Inferior parietal cortex (tissue), 1 donor: ENCODE results near the gene FAM161A.

Experiments used
- DNase-seq: peaks from one replicate; pipeline ENCODE4 v3.0.0-alpha.2; 2016; ENCODE audit errors: extremely low spot score

The FAM161A gene

GRCh38 chr2:61785583-61785982 is 68.3 kb downstream of the FAM161A start:
- no peak for DNase-seq

GRCh38 chr2:61784643-61785042 is 69.2 kb downstream of the FAM161A start:
- no peak for DNase-seq

GRCh38 chr2:61775956-61776570 is 77.8 kb downstream of the FAM161A start:
- DNase-seq: no peak
